ENCODE results near the gene MIA.

- TF ChIP-seq JUND (IDR thresholded peaks at IDR 0.05) (no peak), CTCF (IDR thresholded peaks at IDR 0.05; ENCODE audit: low read depth, low read length, missing input control) (no peak), EGR1 (IDR thresholded peaks at IDR 0.05; ENCODE audit: low read depth in 2 of 2) (no peak), MAX (IDR thresholded peaks at IDR 0.05) (no peak), TAF1 (conservative IDR thresholded peaks at IDR 0.05) (no peak), REST (IDR thresholded peaks at IDR 0.05) (no peak), HNF4A (conservative IDR thresholded peaks at IDR 0.05) (no peak), GABPA (IDR thresholded peaks at IDR 0.05 in 1 of 2, conservative IDR thresholded peaks at IDR 0.05 in 1 of 2) (no peak)
Measured at GRCh38 chr19:40776932-40777644, 1.8 kb downstream of the MIA start.
